Measurements from ENCODE around the gene ESPN.

DNA sequence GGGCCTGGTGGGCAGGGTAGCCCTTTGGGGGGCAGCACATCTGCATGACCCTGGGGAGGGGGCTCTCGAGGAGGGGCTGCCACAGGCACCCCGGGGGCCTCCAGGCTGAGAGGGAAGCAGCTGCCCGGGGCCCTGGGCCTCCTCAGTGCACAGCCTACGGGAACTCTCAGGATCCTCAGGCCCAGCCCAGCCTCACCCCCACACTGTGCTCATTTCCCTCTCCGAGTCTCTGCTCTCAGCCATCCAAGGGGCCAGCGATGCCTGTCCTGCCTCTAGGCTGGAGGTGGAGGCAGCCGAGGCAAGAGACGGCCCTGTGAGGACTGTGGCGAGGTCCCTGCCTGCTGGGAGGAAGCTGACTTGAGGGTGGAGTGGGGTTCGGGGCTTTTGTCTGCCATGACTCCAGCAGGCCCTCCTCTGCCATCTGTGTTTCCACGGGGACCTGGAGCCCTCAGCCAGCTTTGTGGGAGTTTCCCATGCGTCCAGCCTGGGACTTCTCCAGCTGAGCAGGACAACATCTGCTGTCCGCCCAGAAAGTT, 74.1 kb downstream of the ESPN start:
- TF ChIP-seq ZNF530 (tag by site-specific recombination; IDR thresholded peaks at IDR 0.05; ENCODE audit: low read depth), result no peak
- TF ChIP-seq MYNN (tag by site-specific recombination; IDR thresholded peaks at IDR 0.05; ENCODE audit: borderline replicate concordance), result no peak
- no peak for TF ChIP-seq CTCF (tag by site-specific recombination; IDR thresholded peaks at IDR 0.05)
- TF ChIP-seq IKZF3 (tag by site-specific recombination; IDR thresholded peaks at IDR 0.05), result no peak
- no peak for TF ChIP-seq ZNF121 (tag by site-specific recombination; IDR thresholded peaks at IDR 0.05)
- no peak for TF ChIP-seq ZNF658 (tag by site-specific recombination; IDR thresholded peaks at IDR 0.05)
- no peak for TF ChIP-seq REST (tag by site-specific recombination; IDR thresholded peaks at IDR 0.05)
- no peak for TF ChIP-seq ZNF146 (tag by site-specific recombination; IDR thresholded peaks at IDR 0.05)
